GOT3 (cell line): ENCODE results near the gene KIF14.
"Not testable (repeated sequence)": the region's sequence is repeated elsewhere in the genome, so short reads cannot be mapped to it uniquely, and the experiment has no call there.

Source experiments
- DNase-seq: peaks from one replicate; lab custom pipeline; 2025; ENCODE audit warnings: mixed read lengths; lab: John Stamatoyannopoulos, UW

Gene KIF14

GRCh38 chr1:200634261-200635122 is 13.9 kb upstream of the KIF14 start:
- DNase-seq, result no peak

DNA sequence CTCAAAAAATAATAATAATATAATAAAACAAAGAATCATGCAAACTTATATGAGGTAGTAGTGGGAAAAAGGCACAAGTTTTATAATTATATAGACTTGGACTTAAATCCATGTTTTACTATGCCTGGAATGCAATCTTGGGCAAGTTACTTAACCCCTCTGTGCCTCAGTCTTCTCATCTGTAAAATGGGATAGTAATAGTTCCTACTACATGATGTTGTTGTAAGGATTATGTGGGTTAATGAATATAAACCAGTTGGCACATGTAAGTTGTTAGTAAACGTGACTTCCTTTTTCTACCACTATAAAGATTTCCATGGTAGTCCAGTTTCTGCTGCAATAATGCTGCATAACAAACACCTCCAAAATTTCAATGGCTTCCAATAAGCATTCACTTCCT is 10.8 kb upstream of the KIF14 start:
- DNase-seq, result no peak

GRCh38 chr1:200630515-200630899 is 10.0 kb upstream of the KIF14 start:
- DNase-seq, result not testable (repeated sequence)

DNA sequence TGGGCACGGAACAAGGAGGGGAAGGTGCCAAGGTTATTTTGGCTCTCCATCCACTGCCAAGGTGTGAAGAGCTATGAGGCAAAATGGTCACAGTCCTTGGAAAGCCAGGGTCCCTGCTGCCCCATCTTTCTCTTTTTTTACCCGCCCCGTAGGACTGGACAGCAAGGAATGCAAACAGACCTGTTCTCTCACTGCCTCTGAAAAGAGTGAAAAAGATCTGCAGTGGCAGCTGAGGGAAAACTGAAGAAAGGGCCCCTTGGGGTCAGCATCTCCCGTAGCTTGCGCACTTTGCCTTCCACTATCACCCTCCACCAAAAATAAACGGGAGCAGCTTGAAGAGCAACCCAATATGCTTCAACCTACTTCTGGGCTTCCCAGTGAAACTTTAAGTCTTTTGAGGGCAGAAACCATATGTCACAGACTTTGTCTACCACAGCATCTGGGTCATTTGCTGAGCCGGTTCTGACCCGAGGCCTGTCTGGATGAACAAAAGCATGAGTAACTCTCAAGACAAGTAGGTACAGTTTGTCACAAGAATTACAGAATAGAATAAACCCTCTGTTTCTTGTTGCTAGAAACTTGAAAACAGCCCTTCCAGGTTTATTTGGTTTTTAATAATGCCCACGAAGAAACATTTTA is 9.4 kb upstream of the KIF14 start:
- no peak for DNase-seq

GRCh38 chr1:200628223-200628881 is 7.8 kb upstream of the KIF14 start:
- no peak for DNase-seq

- DNase-seq, result no peak
These were observed 7.1 kb upstream of the KIF14 start for GRCh38 chr1:200627575-200628222.

GRCh38 chr1:200626853-200627534 is 6.4 kb upstream of the KIF14 start:
- no peak for DNase-seq

GRCh38 chr1:200625381-200625824 is 4.9 kb upstream of the KIF14 start:
- DNase-seq, result no peak

- DNase-seq, result no peak
These were observed 4.3 kb upstream of the KIF14 start for GRCh38 chr1:200624679-200625335.

GRCh38 chr1:200619894-200620272 is 668 bp downstream of the KIF14 start:
- no peak for DNase-seq

DNA sequence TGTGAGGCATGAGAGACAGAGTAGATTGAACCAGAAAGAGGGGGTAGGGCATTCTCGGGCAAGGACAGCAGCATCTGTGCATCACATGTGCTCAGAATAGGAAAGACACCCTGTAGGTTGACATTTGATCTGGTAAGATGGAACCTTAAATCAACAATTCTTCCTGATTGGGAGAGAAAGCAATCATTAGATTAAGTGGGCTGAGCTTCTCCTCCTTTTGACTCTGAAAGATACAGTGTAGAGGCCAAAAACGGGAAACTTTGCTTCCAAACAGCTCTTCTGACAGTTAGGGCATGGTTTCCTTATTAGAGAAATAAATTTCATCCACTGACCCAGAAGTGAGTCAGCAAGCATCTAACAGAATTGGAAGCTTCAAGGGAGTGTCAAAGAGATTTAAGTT is 9.7 kb downstream of the KIF14 start:
- no peak for DNase-seq

- DNase-seq, result no peak
These were observed 17.9 kb downstream of the KIF14 start for GRCh38 chr1:200602632-200603031.

DNA sequence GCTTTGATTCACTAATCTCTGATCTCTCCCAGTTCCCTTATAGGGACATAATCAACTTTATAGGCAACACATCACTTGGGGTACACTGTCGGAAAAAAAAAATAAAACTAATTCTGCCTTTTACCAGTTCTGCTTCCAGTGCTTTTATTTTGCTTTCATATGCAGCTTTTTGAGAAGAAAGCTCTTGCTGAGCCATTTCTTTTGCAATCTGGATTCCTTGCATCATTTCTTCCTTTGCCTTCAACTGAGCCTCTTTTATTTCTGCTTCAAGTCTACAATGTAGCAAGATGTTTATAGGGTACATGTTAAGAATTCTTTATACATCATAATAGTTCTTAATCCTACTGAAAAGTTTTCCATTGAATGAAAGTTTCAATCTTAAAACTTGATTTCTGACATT is 30.6 kb downstream of the KIF14 start:
- DNase-seq, result no peak

GRCh38 chr1:200588698-200589097 is 31.9 kb downstream of the KIF14 start:
- DNase-seq, result no peak

- no peak for DNase-seq
These were observed 56.2 kb downstream of the KIF14 start for GRCh38 chr1:200564319-200564718.

- DNase-seq, result no peak
These were observed 58.7 kb downstream of the KIF14 start for GRCh38 chr1:200561856-200562214.

DNA sequence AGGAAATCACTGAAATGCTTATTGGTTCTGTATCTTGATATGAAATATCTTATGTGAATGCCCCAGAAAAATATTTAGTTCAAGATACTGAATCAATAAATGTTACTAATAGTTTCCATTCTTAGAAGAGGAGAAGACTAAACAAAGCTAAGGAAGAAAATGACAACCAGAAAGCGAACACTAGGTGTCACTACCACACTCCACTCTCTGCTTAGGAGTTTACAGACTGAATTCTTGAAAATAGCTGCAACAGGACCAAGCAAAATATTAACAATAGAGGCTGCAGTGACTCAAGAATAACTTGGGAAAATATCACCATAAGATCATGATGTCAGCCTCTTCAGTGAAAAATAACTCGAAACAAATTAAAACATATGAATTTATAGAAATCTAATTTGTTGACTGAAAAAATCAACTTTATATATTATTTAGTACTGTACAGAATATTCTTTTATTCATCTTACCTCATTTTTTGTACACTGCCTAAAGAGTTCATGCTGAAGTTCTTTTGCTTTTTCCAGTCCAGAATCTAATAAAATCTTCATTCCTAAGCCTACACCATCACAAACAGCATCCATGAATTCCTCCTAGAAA is 61.6 kb downstream of the KIF14 start:
- no peak for DNase-seq

DNA sequence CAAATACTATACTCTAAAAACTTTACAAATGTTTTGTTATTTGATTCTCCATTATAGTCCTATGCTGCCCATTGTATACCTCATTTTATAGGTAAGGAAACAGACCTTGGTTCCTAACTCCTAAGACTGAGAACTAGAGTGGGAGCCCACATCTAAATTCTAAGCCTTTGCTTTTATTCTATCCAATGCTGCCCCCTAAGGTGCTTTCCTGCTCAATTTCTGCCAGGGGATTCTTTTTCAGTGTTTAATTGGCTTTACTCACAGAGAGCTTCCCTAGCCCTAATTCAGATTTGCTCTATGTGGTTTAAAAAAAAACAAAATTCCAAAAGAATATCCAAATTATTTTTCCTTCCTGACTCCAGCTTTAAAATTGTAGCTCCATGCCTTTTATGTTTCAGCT is 64.5 kb downstream of the KIF14 start:
- DNase-seq, result no peak

GRCh38 chr1:200552737-200553136 is 67.8 kb downstream of the KIF14 start:
- not testable (repeated sequence) for DNase-seq

DNA sequence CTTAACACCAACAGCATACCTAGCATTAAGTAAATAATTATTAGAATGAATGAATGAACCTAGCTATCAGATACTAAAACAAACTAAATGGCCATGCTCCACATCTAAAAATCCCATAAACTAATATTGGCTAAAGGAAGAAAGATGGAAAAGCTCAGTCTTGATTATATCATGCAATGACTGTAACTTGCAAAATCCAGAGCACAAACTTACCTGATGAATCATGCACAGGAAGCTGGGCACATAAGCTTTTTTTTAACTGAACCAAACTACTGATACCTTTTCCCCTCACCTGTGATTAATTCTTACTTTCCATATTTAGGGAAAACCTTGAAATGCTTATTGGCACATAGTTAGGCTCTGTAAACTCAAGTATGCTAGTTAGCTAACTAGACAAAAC is 70.2 kb downstream of the KIF14 start:
- DNase-seq, result no peak

DNA sequence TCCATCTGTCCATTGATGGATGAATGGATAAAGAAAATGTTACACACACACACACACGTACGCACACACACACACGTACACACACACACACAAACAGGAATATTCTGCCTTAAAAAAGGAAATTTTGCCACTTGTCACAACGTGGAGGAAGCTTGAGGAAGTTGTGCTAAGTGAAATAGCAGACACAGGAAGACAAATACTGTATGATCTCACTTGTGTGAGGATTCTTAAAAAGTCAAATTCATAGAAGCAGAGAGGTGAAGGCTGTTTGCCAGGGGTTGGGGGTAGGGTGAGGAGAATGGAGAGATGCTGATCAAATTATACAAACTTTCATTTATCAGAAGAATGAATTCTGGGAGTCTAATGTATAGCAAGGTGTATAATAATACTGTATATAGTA is 73.2 kb downstream of the KIF14 start:
- no peak for DNase-seq
